GM18511 (cell line): ENCODE results near the gene IGSF8.

Experiments
- ATAC-seq: cut with Tn5 transposase; IDR thresholded peaks from one replicate; pipeline ENCODE4 v1.9.1; 2021; ENCODE audit warnings: mild to moderate bottlenecking, moderate library complexity; ENCODE audit not compliant: unreplicated experiment

The IGSF8 gene

GRCh38 chr1:160108888-160109662 lies 10.7 kb upstream of the IGSF8 start:
- no peak for ATAC-seq

DNA sequence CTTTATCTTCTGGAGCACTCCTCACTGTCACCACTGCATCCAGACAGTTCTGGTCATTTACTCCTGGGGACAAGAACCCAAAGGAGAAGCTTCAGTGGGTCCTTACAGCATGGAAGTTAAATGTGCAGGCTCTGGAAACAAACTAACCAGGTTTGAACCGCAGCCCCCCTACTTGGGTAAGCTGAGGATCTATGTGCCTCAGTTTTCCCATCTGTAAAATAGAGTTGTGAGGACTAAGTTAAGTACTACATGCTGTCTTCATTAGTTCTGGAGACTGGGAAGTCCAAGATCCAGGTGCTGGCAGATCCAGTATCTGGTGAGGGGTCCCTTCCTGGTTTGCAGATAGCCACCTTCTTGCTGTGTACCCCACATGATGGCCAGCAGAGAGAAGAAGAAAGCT lies 9.1 kb upstream of the IGSF8 start:
- no peak for ATAC-seq

DNA sequence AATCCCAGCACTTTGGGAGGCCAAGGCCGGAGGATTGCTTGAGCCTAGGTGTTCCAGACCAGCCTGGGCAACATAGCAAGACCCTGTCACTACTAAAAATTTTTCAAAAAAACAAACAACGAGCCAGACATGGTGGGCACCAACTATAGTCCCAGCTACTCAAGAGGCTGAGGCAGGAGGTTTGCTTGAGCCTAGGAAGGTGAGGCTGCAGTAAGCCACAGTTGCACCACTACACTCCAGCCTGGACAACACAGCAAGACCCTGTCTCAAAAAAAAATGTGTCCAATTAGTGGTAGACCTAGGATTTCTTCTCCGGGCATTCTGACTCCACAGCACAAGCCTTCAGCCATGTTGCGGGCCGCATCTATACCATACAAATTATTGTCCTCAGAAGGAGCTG lies 6.7 kb upstream of the IGSF8 start:
- ATAC-seq: no peak

GRCh38 chr1:160104486-160104885 lies 6.1 kb upstream of the IGSF8 start:
- no peak for ATAC-seq

DNA sequence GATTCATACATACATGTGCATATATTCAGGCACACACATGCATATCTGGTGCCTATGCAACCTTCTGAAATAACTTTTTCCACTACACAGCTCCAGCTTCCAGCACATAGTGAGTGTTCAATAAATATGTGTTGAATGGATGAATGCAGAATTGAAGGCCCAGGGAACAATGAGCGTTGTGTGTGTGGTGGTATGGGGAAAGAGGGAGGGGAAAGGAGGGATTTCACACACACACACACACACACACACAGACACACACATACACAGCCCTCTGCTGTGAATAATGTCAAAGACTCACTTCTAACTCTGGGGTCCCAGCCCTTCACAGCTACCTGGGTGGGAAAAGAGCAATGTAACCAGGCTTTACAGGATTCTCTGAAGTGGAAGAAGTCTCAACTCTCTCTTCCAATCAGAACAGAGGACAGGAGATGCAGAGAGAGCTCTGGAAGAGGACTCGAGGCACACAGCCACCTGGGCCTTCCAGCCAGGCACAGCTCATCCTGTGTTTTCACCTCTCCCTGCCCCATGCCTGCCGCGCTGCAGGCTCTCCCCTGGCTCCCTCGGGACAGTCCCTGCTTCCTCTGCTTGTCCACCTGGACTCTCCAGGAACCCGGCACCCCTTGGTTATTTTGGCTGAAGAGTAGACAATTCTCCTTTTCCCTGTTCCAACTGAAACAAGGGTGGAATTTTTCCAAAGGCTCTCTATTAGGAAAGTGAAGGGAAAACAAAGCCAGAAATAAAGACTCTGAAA lies 5.4 kb upstream of the IGSF8 start:
- no peak for ATAC-seq

- ATAC-seq: no peak
Observed at GRCh38 chr1:160101717-160102522, 3.5 kb upstream of the IGSF8 start.

DNA sequence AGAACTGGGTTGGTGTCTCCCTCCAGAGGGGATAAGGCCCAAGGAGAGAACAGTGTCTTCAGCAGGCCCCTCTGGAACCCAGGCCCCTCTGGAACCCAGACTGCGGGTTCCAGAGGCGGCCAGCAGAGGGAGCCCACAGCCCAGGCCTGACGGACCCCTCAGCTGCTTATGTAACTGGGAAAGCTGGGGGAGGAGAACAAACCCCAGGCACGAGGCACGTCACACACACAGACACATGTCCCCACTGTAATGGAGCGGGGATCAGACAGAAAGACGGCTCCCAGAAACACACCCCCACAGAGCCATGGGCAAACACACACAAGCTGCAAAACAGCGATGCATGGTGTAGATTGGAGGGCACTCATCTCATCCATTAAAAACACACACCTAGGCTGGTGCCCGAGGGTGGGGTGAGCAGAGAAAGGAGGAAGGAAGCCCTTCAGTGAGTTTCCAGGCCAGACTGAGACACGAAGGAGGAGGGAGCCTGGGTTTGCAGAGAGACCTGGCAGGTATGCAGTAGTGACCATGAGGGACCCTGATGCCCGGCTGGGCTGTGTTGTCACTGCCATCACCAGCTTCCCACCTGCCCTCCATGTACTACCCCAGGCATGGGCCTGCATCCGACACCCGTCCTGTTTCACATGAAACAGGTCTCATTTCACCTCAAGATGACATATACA lies 2.8 kb upstream of the IGSF8 start:
- ATAC-seq: peak; percentile 25

GRCh38 chr1:160099716-160100375 lies 1.4 kb upstream of the IGSF8 start:
- ATAC-seq: no peak

DNA sequence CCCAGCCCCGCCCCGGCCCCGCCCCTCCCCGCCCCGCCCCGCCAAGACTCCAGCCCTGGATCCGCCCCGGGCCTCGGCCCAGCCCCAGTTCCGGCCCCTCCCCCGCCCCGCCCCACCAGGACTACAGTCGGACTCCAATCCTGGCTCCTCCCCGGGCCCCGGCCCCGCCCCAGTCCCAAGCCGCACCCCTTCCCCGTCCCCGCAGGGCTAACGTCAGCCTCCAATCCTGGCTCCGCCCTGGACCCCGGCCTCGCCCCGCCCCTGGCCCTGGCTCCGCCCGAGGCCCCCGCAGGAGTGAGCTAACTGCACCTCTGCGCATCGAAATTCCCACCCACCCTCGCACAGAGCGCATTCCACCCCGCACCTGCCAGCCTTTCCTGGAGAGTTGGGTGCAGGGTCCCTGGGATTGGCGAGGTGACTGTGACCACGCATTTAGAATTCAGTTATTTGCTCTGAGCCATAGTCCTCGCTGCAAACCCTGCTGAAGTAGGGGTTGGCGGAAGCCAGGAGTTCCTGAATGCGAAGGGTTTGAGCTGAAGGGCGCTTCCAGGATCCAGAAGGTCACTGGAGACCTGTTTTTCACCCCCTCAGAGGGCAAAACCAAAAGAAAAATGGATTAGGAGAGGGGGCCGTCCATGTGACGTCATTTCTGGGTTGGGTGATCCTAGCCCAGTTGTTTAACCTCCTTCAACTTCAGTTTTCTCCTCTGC lies 588 bp upstream of the IGSF8 start:
- ATAC-seq: peak; percentile 76

DNA sequence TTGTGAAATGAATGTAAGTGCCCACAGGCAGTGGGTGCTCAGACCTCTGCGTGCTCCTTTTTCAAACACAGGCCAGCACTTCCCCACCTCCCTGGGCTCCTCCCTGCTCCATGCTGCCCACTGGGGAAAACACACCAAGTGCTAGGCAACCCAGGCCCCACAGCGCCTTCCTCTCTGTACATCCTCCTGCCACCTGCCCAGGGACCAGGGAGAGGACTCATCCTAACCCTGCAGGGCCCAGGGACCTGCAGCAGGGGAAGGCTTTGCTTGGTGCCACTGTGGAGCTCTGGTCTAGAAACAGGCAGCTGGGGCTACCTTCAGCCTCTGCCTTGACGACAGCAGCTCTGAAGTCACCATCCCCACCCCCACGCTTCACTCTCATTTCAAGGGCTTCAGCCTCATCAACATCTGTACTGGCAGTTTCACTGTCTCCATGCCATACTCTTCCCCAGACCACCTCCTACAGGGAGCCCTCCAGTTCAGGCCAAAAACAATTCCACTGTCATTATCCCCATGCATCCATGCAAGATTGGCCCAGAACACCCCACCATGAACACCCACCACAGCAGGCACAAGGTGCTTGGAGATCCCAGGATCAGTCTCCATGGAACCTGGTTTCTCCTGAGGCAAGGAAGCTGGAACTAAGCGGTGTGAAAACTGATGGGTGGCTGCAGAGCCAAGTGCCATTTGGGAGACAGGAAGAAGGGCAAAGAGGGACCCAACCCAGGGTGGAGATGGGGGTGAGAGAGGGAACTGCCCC lies 1.1 kb downstream of the IGSF8 start:
- no peak for ATAC-seq

DNA sequence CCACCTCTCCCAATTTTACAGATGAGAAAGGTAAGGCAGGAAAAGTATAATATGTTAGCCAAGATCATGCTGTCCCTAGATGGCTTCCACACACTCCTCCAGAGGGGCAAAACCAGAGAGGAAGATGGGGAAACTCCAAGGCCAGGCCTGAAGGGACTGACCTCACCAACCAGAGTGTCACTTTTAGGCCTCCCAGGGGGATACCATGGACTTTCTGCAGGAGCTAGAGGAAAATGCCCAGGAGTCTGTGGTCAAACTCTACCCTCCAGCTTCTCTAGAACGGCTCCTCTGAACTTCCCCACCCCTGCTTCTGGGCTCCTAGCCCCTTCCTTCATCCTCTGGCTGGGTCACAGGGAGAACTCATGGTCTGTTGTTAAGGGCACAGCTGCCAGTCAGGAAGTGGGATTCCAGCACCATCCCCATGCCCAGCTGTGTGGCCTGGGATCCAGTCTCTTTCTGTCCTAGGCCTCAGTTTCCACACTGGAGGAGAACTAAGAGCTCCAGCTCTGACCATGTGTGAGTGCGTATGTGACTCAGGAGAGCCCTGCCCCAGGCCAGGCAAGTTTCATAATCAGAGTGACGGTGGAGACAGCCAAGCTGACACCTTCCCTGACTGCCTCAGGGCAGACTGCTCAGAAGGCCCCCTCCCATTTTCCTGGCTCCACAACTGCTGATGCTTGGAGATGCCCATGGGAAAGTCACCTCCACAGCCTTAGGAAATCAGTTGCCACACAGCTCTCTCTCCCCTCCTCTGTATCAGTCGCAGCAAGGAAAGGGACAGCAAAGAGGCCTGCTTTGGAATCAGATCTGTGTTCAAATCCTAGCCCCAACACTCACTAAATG lies 1.9 kb downstream of the IGSF8 start:
- ATAC-seq: no peak

DNA sequence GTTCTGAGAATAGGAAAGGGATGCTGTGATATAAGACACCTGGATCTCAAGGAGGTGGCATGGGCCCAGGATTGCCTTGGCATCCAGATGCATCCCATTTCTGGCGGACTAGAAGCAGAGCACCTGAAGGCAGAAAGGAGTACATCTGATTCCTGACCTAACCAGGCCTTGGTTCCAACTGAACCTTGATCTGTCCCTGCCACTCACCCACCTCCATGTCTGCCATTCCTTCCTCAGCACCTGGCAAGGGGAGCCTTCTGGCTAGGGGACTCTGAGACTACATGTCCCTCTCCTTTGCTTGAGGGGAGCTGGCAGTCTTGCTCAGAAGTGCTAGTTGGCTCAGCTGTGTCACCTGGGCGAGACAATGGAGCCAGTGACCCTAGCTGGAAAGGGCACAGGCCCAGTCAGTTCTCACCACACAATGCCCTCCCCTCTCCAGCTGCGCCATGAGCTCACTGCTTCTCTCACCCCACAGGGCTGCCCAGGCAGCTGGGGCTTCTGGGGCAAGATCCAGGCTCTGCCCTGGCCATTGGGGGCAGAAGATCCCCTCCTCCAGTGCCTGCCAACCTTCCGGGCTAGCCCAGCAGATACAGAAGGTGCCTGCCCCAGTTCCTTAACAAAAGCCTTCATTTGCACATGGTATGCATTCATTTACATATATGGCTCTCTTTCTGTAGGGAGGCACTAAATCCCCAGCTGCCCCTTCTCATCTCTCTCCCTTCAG lies 2.9 kb downstream of the IGSF8 start:
- ATAC-seq: no peak

GRCh38 chr1:160094806-160095205 lies 3.6 kb downstream of the IGSF8 start:
- no peak for ATAC-seq

- ATAC-seq: no peak
Observed at GRCh38 chr1:160094291-160094625, 4.2 kb downstream of the IGSF8 start.

GRCh38 chr1:160093624-160094290 lies 4.7 kb downstream of the IGSF8 start:
- no peak for ATAC-seq

DNA sequence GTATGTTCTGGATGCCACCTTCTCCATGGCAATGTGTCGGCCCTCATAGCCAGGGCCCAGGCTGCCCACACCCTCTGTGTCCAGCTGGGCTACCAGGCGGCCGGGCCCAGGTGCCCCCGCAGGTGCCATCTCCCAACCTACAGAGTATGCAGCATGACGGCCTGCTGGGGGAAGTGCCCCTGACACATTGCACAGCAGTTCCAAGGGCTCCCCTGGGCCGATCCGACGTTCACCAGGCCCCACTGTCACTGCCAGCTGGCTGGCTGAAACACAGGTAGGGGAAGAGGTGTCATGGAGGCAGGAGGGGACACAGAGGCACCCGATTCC lies 5.4 kb downstream of the IGSF8 start:
- no peak for ATAC-seq

DNA sequence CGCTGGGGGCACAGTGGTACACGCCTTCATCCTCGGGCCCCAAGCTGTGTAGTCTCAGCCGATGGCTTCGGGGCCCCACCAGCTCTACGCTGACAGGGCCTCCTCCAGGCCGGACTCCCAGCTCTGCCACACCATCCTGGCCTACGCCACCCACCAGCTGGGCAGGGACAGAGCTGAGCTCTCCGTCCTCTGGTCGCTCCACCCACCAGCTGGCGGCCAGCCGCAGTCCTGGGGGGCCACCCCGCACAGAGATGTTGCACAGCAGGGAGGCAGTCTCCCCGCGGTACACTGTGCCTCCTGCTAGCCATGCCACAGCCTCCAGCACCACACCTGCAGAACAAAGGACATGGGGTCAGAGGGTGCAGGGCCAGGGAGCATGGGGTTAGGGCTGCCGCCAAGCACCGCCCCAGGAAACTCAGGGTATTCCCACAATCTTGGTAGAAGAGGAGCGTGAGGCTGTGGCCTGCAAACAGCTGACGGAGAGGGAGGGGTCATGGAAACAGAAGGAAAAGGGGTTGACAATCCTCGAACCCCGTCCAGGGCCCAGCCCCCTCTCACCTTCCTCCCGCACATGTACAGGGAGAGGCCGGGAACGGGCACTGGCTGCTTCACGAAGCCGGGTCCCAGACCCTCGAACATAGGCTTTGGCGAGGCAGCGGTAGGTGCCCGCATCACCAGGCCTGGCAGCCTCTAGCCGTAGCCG lies 5.9 kb downstream of the IGSF8 start:
- no peak for ATAC-seq
